ENCODE results near the gene PRL.

DNA sequence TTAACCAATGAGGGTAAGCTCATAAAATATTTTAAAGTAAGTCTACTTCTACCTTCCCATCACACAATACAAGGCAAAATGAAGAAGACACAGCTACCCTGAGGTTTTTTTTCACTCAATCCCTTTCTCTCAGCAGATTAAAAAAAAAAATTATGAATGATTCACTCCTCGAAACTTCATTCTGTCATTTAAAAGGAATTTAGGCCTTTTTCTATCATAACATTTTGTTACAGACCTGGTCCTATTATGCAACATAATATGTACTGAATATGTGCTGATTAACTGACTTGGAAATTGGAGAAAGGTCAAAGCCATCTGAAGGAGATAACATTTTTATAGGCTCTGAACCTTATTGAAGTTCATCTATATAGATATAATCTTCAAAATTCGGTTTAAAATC lies 45.5 kb downstream of the PRL start:
- TF ChIP-seq, protein P1, sequence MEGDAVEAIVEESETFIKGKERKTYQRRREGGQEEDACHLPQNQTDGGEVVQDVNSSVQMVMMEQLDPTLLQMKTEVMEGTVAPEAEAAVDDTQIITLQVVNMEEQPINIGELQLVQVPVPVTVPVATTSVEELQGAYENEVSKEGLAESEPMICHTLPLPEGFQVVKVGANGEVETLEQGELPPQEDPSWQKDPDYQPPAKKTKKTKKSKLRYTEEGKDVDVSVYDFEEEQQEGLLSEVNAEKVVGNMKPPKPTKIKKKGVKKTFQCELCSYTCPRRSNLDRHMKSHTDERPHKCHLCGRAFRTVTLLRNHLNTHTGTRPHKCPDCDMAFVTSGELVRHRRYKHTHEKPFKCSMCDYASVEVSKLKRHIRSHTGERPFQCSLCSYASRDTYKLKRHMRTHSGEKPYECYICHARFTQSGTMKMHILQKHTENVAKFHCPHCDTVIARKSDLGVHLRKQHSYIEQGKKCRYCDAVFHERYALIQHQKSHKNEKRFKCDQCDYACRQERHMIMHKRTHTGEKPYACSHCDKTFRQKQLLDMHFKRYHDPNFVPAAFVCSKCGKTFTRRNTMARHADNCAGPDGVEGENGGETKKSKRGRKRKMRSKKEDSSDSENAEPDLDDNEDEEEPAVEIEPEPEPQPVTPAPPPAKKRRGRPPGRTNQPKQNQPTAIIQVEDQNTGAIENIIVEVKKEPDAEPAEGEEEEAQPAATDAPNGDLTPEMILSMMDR (IDR thresholded peaks at IDR 0.05; ENCODE audit: poor library complexity, severe bottlenecking): no peak
- no peak for TF ChIP-seq EZH2 (IDR thresholded peaks at IDR 0.05; ENCODE audit: borderline replicate concordance, insufficient read depth, low read length, poor library complexity, severe bottlenecking)
- TF ChIP-seq MXI1 (conservative IDR thresholded peaks at IDR 0.05; ENCODE audit: poor library complexity, severe bottlenecking): no peak
- no peak for TF ChIP-seq RAD21 (conservative IDR thresholded peaks at IDR 0.05)
- TF ChIP-seq TAF1 (IDR thresholded peaks at IDR 0.05; ENCODE audit: low read depth): no peak
- TF ChIP-seq SMC3 (conservative IDR thresholded peaks at IDR 0.05; ENCODE audit: poor library complexity): no peak
- no peak for TF ChIP-seq REST (IDR thresholded peaks at IDR 0.05; ENCODE audit: borderline replicate concordance)
- no peak for TF ChIP-seq POLR2AphosphoS5 (IDR thresholded peaks at IDR 0.05)

Data from neural cell (in vitro differentiated cells).